ENCODE data around the gene CSF2RB. TPM values are rescaled to one million over a fixed set of nuclear protein-coding genes. Genes with fewer than 3 reads are reported as not detected.

The CSF2RB gene
- total RNA-seq (2022) (not detected in 2 replicates), Bru-seq, nascent RNA (not detected), BruChase-seq, experiment 1, labeled RNA remaining after a 6-hour chase (not detected), BruChase-seq, experiment 2, labeled RNA remaining after a 2-hour chase (not detected)
- long read RNA-seq = 0 reads

DNA sequence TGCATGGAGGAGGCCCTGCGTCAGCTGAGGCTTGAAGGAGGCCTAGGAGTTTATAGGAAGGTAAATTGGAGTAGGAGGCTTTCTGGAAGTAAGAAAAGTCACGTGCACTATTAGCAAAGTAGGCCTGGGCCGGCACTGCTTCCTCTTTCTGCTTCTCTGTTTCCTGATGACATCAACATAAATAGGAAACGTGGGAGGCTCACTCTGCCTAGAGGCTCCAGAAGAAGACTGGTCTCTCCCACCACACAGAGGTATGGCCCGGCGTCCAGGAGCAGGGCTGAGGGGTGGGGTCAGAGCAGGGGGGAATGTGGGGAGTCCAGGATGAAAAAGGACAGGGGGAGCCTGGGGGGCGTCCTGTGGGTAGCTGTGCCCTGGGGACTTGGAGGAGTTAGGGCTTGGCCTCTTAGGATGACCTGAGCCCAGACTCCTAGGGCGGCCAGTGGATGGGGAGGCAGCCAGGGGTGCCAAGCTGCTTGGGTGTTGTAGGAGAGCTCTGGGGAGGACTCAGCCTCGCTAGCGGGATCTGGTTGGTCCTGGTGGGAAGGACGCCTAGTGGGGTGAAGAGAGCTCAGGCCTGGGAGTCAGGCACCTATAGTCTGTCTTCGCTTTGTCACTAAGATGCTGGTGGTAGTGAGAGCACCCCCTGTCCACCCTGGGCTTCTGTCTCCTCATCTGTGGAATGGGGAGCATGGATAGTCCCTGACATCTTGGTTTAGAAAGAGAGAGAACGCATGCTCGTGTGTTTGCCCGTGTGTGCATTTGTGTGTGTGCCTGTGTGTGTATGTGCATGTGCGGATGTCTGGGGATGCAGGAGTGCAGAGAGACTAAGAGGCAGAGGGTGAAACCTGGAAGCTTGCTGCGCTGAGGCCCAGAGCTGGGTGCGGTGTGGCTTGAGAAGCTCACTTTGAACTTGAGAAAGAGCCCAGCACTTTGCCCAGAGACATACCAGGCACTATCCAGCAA, at the start of gene CSF2RB:
Gene CSF2RB (plus strand): TSS at position 202 of the 963 bp plus-strand sequence. CDS start 8,580 bp downstream, outside the sequence.
- CTCF ChIA-PET = no interaction called here
- no peaks in the 10 kb centered on the region for H3K4me1 Mint-ChIP-seq (ENCODE audit: low read depth, unreplicated experiment)
- BruUV-seq (replicated peaks) = no TSS peak
- no peak within 1 kb of the TSS for H3K27ac Mint-ChIP-seq (ENCODE audit: unreplicated experiment)
- no peak for DNase-seq
- no peak for TF ChIP-seq CTCF (IDR thresholded peaks at IDR 0.05; ENCODE audit: unreplicated experiment)
- H3K4me3 Mint-ChIP-seq (ENCODE audit: low read depth, unreplicated experiment) = no peak within 1 kb of the TSS
- no peaks in the 10 kb centered on the region for H3K9me3 Mint-ChIP-seq (ENCODE audit: low read depth, unreplicated experiment)
- H3K27me3 Mint-ChIP-seq (ENCODE audit: unreplicated experiment) = peaks cover 99% of the 10 kb centered on the region
- intact Hi-C loops (cut with micrococcal nuclease; ENCODE audit: unreplicated experiment) = no loop called here
- H3K36me3 Mint-ChIP-seq (ENCODE audit: insufficient read depth, unreplicated experiment) = no peaks in the 10 kb centered on the region

DNA sequence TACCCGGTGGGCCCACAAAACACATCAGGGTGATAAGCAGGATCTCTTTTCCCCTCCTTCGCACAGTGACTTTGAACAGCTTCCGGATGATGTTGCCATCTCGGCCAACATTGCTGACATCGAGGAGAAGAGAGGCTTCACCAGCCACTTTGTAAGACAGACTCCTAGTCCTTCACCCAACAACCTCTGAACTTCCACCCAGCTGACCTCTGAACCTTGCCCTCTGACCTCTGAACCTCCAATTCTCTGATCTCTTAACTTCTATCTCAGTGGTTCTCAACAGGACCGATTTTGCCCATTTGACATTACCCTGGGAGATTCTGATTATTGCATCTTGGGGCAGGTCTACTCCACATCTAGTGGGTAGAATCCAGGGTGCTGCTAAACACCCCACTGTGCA, 49.4 kb upstream of the CSF2RB start:
- Mint-ChIP-seq H3K27ac (ENCODE audit: unreplicated experiment) (no peak overlapping the region), H3K9me3 (ENCODE audit: low read depth, unreplicated experiment) (no peaks in the 10 kb centered on the region), H3K27me3 (ENCODE audit: unreplicated experiment) (peaks cover 38% of the 10 kb centered on the region), H3K4me3 (ENCODE audit: low read depth, unreplicated experiment) (no peak overlapping the region), H3K36me3 (ENCODE audit: insufficient read depth, unreplicated experiment) (no peaks in the 10 kb centered on the region), H3K4me1 (ENCODE audit: low read depth, unreplicated experiment) (no peaks in the 10 kb centered on the region)
- CTCF ChIA-PET = no interaction called here
- no TSS peak for BruUV-seq (replicated peaks)
- TF ChIP-seq CTCF (IDR thresholded peaks at IDR 0.05; ENCODE audit: unreplicated experiment) = no peak
- intact Hi-C loops (cut with micrococcal nuclease; ENCODE audit: unreplicated experiment) = no loop called here
- no peak for DNase-seq

DNA sequence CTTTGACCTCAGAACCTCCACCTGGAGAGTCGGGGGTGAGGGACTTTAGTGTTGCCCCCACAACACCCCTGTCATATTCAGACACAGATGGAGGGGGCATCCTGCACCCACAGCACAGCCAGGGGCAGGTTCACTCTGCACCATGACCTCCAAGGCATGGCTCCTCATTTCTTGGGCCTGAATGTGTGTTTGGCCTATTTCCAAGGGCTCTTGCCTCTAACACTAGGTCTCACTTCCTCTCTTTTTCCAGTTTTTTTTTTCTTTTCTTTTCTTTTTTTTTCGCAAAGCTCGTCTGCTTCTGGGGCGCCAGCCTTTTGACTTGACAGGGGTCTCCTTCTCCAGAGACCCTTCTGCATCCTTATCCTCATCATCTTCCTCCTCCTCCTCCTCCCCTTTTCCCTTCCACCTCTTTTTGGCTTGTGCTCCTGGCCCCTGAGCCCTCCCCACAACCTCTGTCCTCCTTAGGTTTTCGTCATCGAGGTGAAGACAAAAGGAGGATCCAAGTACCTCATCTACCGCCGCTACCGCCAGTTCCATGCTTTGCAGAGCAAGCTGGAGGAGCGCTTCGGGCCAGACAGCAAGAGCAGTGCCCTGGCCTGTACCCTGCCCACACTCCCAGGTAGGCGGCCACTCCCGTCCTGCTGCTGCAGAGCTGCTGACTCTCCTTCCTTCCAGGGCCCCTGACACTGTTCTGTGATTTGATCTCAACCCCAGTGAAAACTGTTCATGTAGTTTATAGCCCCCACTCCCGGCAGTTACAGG, 48.8 kb upstream of the CSF2RB start:
- no TSS peak for BruUV-seq (replicated peaks)
- Mint-ChIP-seq H3K27ac (ENCODE audit: unreplicated experiment) (no peak overlapping the region), H3K4me3 (ENCODE audit: low read depth, unreplicated experiment) (no peak overlapping the region), H3K9me3 (ENCODE audit: low read depth, unreplicated experiment) (no peaks in the 10 kb centered on the region), H3K4me1 (ENCODE audit: low read depth, unreplicated experiment) (no peaks in the 10 kb centered on the region), H3K36me3 (ENCODE audit: insufficient read depth, unreplicated experiment) (no peaks in the 10 kb centered on the region), H3K27me3 (ENCODE audit: unreplicated experiment) (peaks cover 38% of the 10 kb centered on the region)
- no peak for TF ChIP-seq CTCF (IDR thresholded peaks at IDR 0.05; ENCODE audit: unreplicated experiment)
- no peak for DNase-seq
- CTCF ChIA-PET = interaction anchor here (1.1 kb wide), 1 partner anchor 9 kb away, joined by 4 read pairs; no protein-coding TSS in a partner anchor
- intact Hi-C loops (cut with micrococcal nuclease; ENCODE audit: unreplicated experiment) = no loop called here

GRCh38 chr22:36865346-36865745, 48.1 kb upstream of the CSF2RB start:
- intact Hi-C loops (cut with micrococcal nuclease; ENCODE audit: unreplicated experiment) = no loop called here
- no TSS peak for BruUV-seq (replicated peaks)
- Mint-ChIP-seq H3K27me3 (ENCODE audit: unreplicated experiment) (peaks cover 38% of the 10 kb centered on the region), H3K36me3 (ENCODE audit: insufficient read depth, unreplicated experiment) (peaks cover 1% of the 10 kb centered on the region), H3K4me3 (ENCODE audit: low read depth, unreplicated experiment) (no peak overlapping the region), H3K4me1 (ENCODE audit: low read depth, unreplicated experiment) (peaks cover 4% of the 10 kb centered on the region), H3K9me3 (ENCODE audit: low read depth, unreplicated experiment) (no peaks in the 10 kb centered on the region), H3K27ac (ENCODE audit: unreplicated experiment) (no peak overlapping the region)
- no peak for DNase-seq
- CTCF ChIA-PET = interaction anchor here (1.1 to 2.0 kb wide), 2 partner anchors 8 to 9 kb away, joined by 4 to 6 read pairs; no protein-coding TSS in a partner anchor
- TF ChIP-seq CTCF (IDR thresholded peaks at IDR 0.05; ENCODE audit: unreplicated experiment) = no peak
